NT2/D1 (cell line): ENCODE data around the gene PLEKHA7.
A peak's percentile ranks its signal among the peaks of the same experiment; 100 is the strongest.
"Not testable (repeated sequence)": the region's sequence is repeated elsewhere in the genome, so short reads cannot be mapped to it uniquely, and the experiment has no call there.

ENCODE experiments used
- DNase-seq: peaks from one replicate; pipeline ENCODE4 v3.0.0-alpha.2; 2011; ENCODE audit warnings: low read depth, low spot score
- H3K27me3 ChIP-seq: 2 replicates; pipeline ENCODE4 v1.6.0; 2011; ENCODE audit warnings: mild to moderate bottlenecking; ENCODE audit not compliant: insufficient read length, insufficient read depth
- H3K36me3 ChIP-seq: 2 replicates; pipeline ENCODE4 v1.6.1; 2011; ENCODE audit warnings: mild to moderate bottlenecking, low read length, mixed read lengths; ENCODE audit not compliant: insufficient read depth, insufficient read length
- H3K4me1 ChIP-seq: 2 replicates; pipeline ENCODE4 v1.5.1; 2011; ENCODE audit not compliant: insufficient read depth, insufficient read length
- H3K4me3 ChIP-seq: 2 replicates; pipeline ENCODE4 v1.5.1; 2011; ENCODE audit warnings: low read depth; ENCODE audit not compliant: insufficient read length
- H3K9ac ChIP-seq: 2 replicates; pipeline ENCODE4 v1.6.0; 2011; ENCODE audit warnings: low read depth; ENCODE audit not compliant: insufficient read length
- H3K9me3 ChIP-seq: 2 replicates; pipeline ENCODE4 v1.5.1; 2011; ENCODE audit warnings: mild to moderate bottlenecking, low read length; ENCODE audit not compliant: insufficient read depth
- SUZ12 ChIP-seq: IDR thresholded peaks from 2 replicates; pipeline ENCODE4 v1.6.1; 2011; ENCODE audit not compliant: insufficient read length, insufficient read depth; ENCODE audit errors: extremely low read depth
- YY1 ChIP-seq: IDR thresholded peaks from 2 replicates; pipeline ENCODE4 v1.6.1; 2011; ENCODE audit not compliant: insufficient read length, insufficient read depth
- ZNF274 ChIP-seq: IDR thresholded peaks from 2 replicates; pipeline ENCODE4 v1.6.1; 2011; ENCODE audit warnings: mild to moderate bottlenecking, low read depth, low read length

PLEKHA7 gene

GRCh38 chr11:17014321-17014832 is at the start of gene PLEKHA7:
TSS of gene PLEKHA7 (minus strand) at chr11:17014414. CDS start at chr11:17014401, 13 bp downstream.
- H3K27me3 ChIP-seq: peaks cover 61% of the 10 kb centered on the region
- H3K36me3 ChIP-seq: no peaks in the 10 kb centered on the region
- no peak for DNase-seq
- peaks cover 2% of the 10 kb centered on the region for H3K4me1 ChIP-seq
- peak within 1 kb of the TSS; percentile 41 for H3K4me3 ChIP-seq
- H3K9me3 ChIP-seq: no peaks in the 10 kb centered on the region
- TF ChIP-seq SUZ12 (no peak), ZNF274 (no peak), YY1 (no peak)
- peak within 1 kb of the TSS; percentile 74 for H3K9ac ChIP-seq

- Histone ChIP-seq H3K36me3 (no peaks in the 10 kb centered on the region), H3K4me3 (no peak overlapping the region), H3K9me3 (no peaks in the 10 kb centered on the region), H3K9ac (no peak overlapping the region), H3K27me3 (no peaks in the 10 kb centered on the region), H3K4me1 (no peaks in the 10 kb centered on the region)
- no peak for TF ChIP-seq YY1
- peak; percentile 38 for DNase-seq
These were observed 49.2 kb upstream of the PLEKHA7 start for GRCh38 chr11:17063171-17064002.

- H3K9ac ChIP-seq, H3K9me3 ChIP-seq, DNase-seq: not testable (repeated sequence)
These were observed 36.9 kb upstream of the PLEKHA7 start for GRCh38 chr11:17051146-17051545.

GRCh38 chr11:17048491-17048890 is 34.3 kb upstream of the PLEKHA7 start:
- not testable (repeated sequence) for H3K9ac ChIP-seq, H3K4me3 ChIP-seq, DNase-seq, H3K9me3 ChIP-seq, H3K27me3 ChIP-seq, H3K36me3 ChIP-seq, H3K4me1 ChIP-seq

More at GRCh38 chr11:17051146-17051545, 36.9 kb upstream of the PLEKHA7 start:
- not testable (repeated sequence) for H3K36me3 ChIP-seq, H3K4me1 ChIP-seq, H3K4me3 ChIP-seq, H3K27me3 ChIP-seq

- Histone ChIP-seq H3K27me3 (no peaks in the 10 kb centered on the region), H3K9ac (no peak overlapping the region), H3K9me3 (no peaks in the 10 kb centered on the region), H3K4me3 (no peak overlapping the region), H3K4me1 (no peaks in the 10 kb centered on the region), H3K36me3 (no peaks in the 10 kb centered on the region)
- DNase-seq: no peak
- TF ChIP-seq SUZ12 (no peak), YY1 (no peak), ZNF274 (no peak)
These were observed 32.5 kb upstream of the PLEKHA7 start for GRCh38 chr11:17046690-17047089.

GRCh38 chr11:17036666-17037658 is 22.7 kb upstream of the PLEKHA7 start:
- TF ChIP-seq ZNF274 (no peak), SUZ12 (no peak), YY1 (no peak)
- Histone ChIP-seq H3K9me3 (peaks cover 10% of the 10 kb centered on the region; the same call in 1 of the 2 replicates), H3K27me3 (no peaks in the 10 kb centered on the region), H3K4me1 (no peaks in the 10 kb centered on the region), H3K36me3 (no peaks in the 10 kb centered on the region), H3K4me3 (no peak overlapping the region), H3K9ac (no peak overlapping the region)
- DNase-seq: no peak

GRCh38 chr11:17034027-17034426 is 19.8 kb upstream of the PLEKHA7 start:
- not testable (repeated sequence) for H3K9ac ChIP-seq

More at GRCh38 chr11:17034027-17034426, 19.8 kb upstream of the PLEKHA7 start:
- not testable (repeated sequence) for H3K9me3 ChIP-seq, H3K27me3 ChIP-seq, H3K4me3 ChIP-seq, H3K36me3 ChIP-seq, DNase-seq, H3K4me1 ChIP-seq
